ENCODE data around the gene CENATAC. TPM values are rescaled to one million over a fixed set of nuclear protein-coding genes. Genes with fewer than 3 reads are reported as not detected.
A peak's percentile ranks its signal among the peaks of the same experiment; 100 is the strongest.
"Not testable (repeated sequence)": the region's sequence is repeated elsewhere in the genome, so short reads cannot be mapped to it uniquely, and the experiment has no call there.

The CENATAC gene
- total RNA-seq: 10 to 100 TPM; 40.1 to 44.5 TPM

- Mint-ChIP-seq H3K27me3 (ENCODE audit: low read depth) (no peaks in the 10 kb centered on the region), H3K9me3 (no peaks in the 10 kb centered on the region), H3K4me1 (ENCODE audit: low read depth) (peaks cover 48% of the 10 kb centered on the region), H3K27ac (peak within 1 kb of the TSS; percentile 95), H3K36me3 (ENCODE audit: insufficient read depth in 2 of 2) (peaks cover 12 to 24% of the 10 kb centered on the region in 2 donors), H3K4me3 (peak within 1 kb of the TSS; percentile 94 to 100)
- DNase-seq: peak; percentile 98 to 99
- ATAC-seq (replicated peaks in 1 of 2): peak; percentile 93 to 96
Measured at GRCh38 chr11:118997627-118998387, at the start of gene CENATAC. CENATAC (plus strand) TSS chr11:118998138; CDS start chr11:118998198, 60 bp downstream.

- peaks cover 4% of the 10 kb centered on the region for H3K4me1 Mint-ChIP-seq (ENCODE audit: low read depth)
- no peaks in the 10 kb centered on the region for H3K36me3 Mint-ChIP-seq (ENCODE audit: insufficient read depth in 2 of 2)
- DNase-seq (no peak), ATAC-seq (replicated peaks in 1 of 2) (no peak)
- no peak overlapping the region for H3K4me3 Mint-ChIP-seq
- no peaks in the 10 kb centered on the region for H3K9me3 Mint-ChIP-seq
- no peak overlapping the region for H3K27ac Mint-ChIP-seq
- H3K27me3 Mint-ChIP-seq (ENCODE audit: low read depth): no peaks in the 10 kb centered on the region
Measured at GRCh38 chr11:118953265-118953664, 44.7 kb upstream of the CENATAC start.

- not testable (repeated sequence) for ATAC-seq (replicated peaks in 1 of 2); DNase-seq; H3K27ac Mint-ChIP-seq; H3K36me3 Mint-ChIP-seq (ENCODE audit: insufficient read depth in 2 of 2); H3K9me3 Mint-ChIP-seq; H3K4me3 Mint-ChIP-seq; H3K27me3 Mint-ChIP-seq (ENCODE audit: low read depth); H3K4me1 Mint-ChIP-seq (ENCODE audit: low read depth)
Measured at GRCh38 chr11:118953976-118954375, 44.0 kb upstream of the CENATAC start.

- H3K4me3 Mint-ChIP-seq: no peak within 1 kb of the TSS
- H3K4me1 Mint-ChIP-seq (ENCODE audit: low read depth): peaks cover 4% of the 10 kb centered on the region
Measured at GRCh38 chr11:118956094-118956846, 41.7 kb upstream of the CENATAC start, which contains the start of gene UPK2. UPK2 (plus strand) TSS chr11:118956298; CDS start chr11:118956351, 53 bp downstream.

GRCh38 chr11:118956847-118957469 is 41.0 kb upstream of the CENATAC start:
- no peak for DNase-seq
- Mint-ChIP-seq H3K27ac (no peak overlapping the region), H3K4me3 (no peak overlapping the region), H3K27me3 (ENCODE audit: low read depth) (no peaks in the 10 kb centered on the region), H3K4me1 (ENCODE audit: low read depth) (peaks cover 4% of the 10 kb centered on the region), H3K36me3 (ENCODE audit: insufficient read depth in 2 of 2) (no peaks in the 10 kb centered on the region), H3K9me3 (no peaks in the 10 kb centered on the region)
- ATAC-seq (replicated peaks in 1 of 2): no peak

More at GRCh38 chr11:118956094-118956846, 41.7 kb upstream of the CENATAC start, which contains the start of gene UPK2:
- H3K9me3 Mint-ChIP-seq: no peaks in the 10 kb centered on the region
- no peak within 1 kb of the TSS for H3K27ac Mint-ChIP-seq
- H3K27me3 Mint-ChIP-seq (ENCODE audit: low read depth): no peaks in the 10 kb centered on the region
- peak; percentile 90 to 91 for DNase-seq
- H3K36me3 Mint-ChIP-seq (ENCODE audit: insufficient read depth in 2 of 2): no peaks in the 10 kb centered on the region
- peak; percentile 99 to 100 for ATAC-seq (replicated peaks in 1 of 2)

- Mint-ChIP-seq H3K9me3 (no peaks in the 10 kb centered on the region), H3K27me3 (ENCODE audit: low read depth) (no peaks in the 10 kb centered on the region), H3K36me3 (ENCODE audit: insufficient read depth in 2 of 2) (no peaks in the 10 kb centered on the region), H3K27ac (no peak overlapping the region), H3K4me3 (no peak overlapping the region), H3K4me1 (ENCODE audit: low read depth) (peaks cover 4% of the 10 kb centered on the region)
- no peak for ATAC-seq (replicated peaks in 1 of 2)
- DNase-seq: no peak
Measured at GRCh38 chr11:118957549-118957948, 40.4 kb upstream of the CENATAC start.

GRCh38 chr11:118957968-118958367 is 40.0 kb upstream of the CENATAC start:
- Mint-ChIP-seq H3K4me3 (no peak overlapping the region), H3K27me3 (ENCODE audit: low read depth) (no peaks in the 10 kb centered on the region), H3K36me3 (ENCODE audit: insufficient read depth in 2 of 2) (no peaks in the 10 kb centered on the region), H3K4me1 (ENCODE audit: low read depth) (peaks cover 4% of the 10 kb centered on the region), H3K9me3 (no peaks in the 10 kb centered on the region), H3K27ac (no peak overlapping the region)
- ATAC-seq (replicated peaks in 1 of 2) (no peak), DNase-seq (no peak)

- ATAC-seq (replicated peaks in 1 of 2) (no peak), DNase-seq (no peak)
- Mint-ChIP-seq H3K27ac (no peak overlapping the region), H3K4me3 (no peak overlapping the region), H3K9me3 (no peaks in the 10 kb centered on the region), H3K36me3 (ENCODE audit: insufficient read depth in 2 of 2) (no peaks in the 10 kb centered on the region), H3K27me3 (ENCODE audit: low read depth) (no peaks in the 10 kb centered on the region), H3K4me1 (ENCODE audit: low read depth) (peaks cover 4% of the 10 kb centered on the region)
Measured at GRCh38 chr11:118958577-118958976, 39.4 kb upstream of the CENATAC start.

- DNase-seq: no peak
- ATAC-seq (replicated peaks in 1 of 2): no peak
- no peaks in the 10 kb centered on the region for H3K27me3 Mint-ChIP-seq (ENCODE audit: low read depth)
- H3K4me3 Mint-ChIP-seq: no peak overlapping the region
- no peaks in the 10 kb centered on the region for H3K9me3 Mint-ChIP-seq
- H3K4me1 Mint-ChIP-seq (ENCODE audit: low read depth): peaks cover 4% of the 10 kb centered on the region
- H3K27ac Mint-ChIP-seq: no peak overlapping the region
- H3K36me3 Mint-ChIP-seq (ENCODE audit: insufficient read depth in 2 of 2): no peaks in the 10 kb centered on the region
Measured at GRCh38 chr11:118961189-118961588, 36.7 kb upstream of the CENATAC start.

GRCh38 chr11:118961591-118961990 is 36.3 kb upstream of the CENATAC start:
- no peaks in the 10 kb centered on the region for H3K36me3 Mint-ChIP-seq (ENCODE audit: insufficient read depth in 2 of 2)
- no peaks in the 10 kb centered on the region for H3K4me1 Mint-ChIP-seq (ENCODE audit: low read depth)
- no peaks in the 10 kb centered on the region for H3K9me3 Mint-ChIP-seq
- no peak overlapping the region for H3K4me3 Mint-ChIP-seq
- ATAC-seq (replicated peaks in 1 of 2) (no peak), DNase-seq (no peak)
- no peaks in the 10 kb centered on the region for H3K27me3 Mint-ChIP-seq (ENCODE audit: low read depth)
- H3K27ac Mint-ChIP-seq: no peak overlapping the region

- H3K36me3 Mint-ChIP-seq (ENCODE audit: insufficient read depth in 2 of 2); H3K9me3 Mint-ChIP-seq; H3K4me3 Mint-ChIP-seq; H3K4me1 Mint-ChIP-seq (ENCODE audit: low read depth); H3K27me3 Mint-ChIP-seq (ENCODE audit: low read depth); H3K27ac Mint-ChIP-seq; DNase-seq; ATAC-seq (replicated peaks in 1 of 2): not testable (repeated sequence)
Measured at GRCh38 chr11:118969508-118969907, 28.4 kb upstream of the CENATAC start.

GRCh38 chr11:118971646-118972045 is 26.3 kb upstream of the CENATAC start, which contains the start of gene FOXR1:
FOXR1 (plus strand) TSS chr11:118971761; CDS start chr11:118971932, 171 bp downstream.
- ATAC-seq (replicated peaks in 1 of 2) (no peak), DNase-seq (no peak)
- no peak within 1 kb of the TSS for H3K4me3 Mint-ChIP-seq
- no peaks in the 10 kb centered on the region for H3K36me3 Mint-ChIP-seq (ENCODE audit: insufficient read depth in 2 of 2)
- peaks cover 19% of the 10 kb centered on the region for H3K27me3 Mint-ChIP-seq (ENCODE audit: low read depth)
- H3K4me1 Mint-ChIP-seq (ENCODE audit: low read depth): no peaks in the 10 kb centered on the region
- H3K9me3 Mint-ChIP-seq: no peaks in the 10 kb centered on the region
- no peak within 1 kb of the TSS for H3K27ac Mint-ChIP-seq

- H3K4me3 Mint-ChIP-seq: no peak overlapping the region
- no peaks in the 10 kb centered on the region for H3K4me1 Mint-ChIP-seq (ENCODE audit: low read depth)
- DNase-seq (no peak), ATAC-seq (replicated peaks in 1 of 2) (no peak)
- H3K27me3 Mint-ChIP-seq (ENCODE audit: low read depth): peaks cover 19% of the 10 kb centered on the region
- no peak overlapping the region for H3K27ac Mint-ChIP-seq
- no peaks in the 10 kb centered on the region for H3K9me3 Mint-ChIP-seq
- no peaks in the 10 kb centered on the region for H3K36me3 Mint-ChIP-seq (ENCODE audit: insufficient read depth in 2 of 2)
Measured at GRCh38 chr11:118973985-118974384, 24.0 kb upstream of the CENATAC start.

All from activated T-cell treated with anti-CD3 and anti-CD28 coated beads, Interleukin-2, amount 50 U/mL, for 72 hours (primary cell).